WTC11 (cell line): ENCODE measurements around the gene HES5. TPM values are rescaled to one million over a fixed set of nuclear protein-coding genes. Genes with fewer than 3 reads are reported as not detected.

Experiments used
- ATAC-seq: fragments of 200-7000 bp; cut with Tn5 transposase; 2 replicates; pipeline ENCODE4 v1.10.0; 2021; ENCODE audit warnings: mild to moderate bottlenecking, moderate library complexity
- CTCF ChIA-PET: fragments of 300-600 bp; sonication (Branson Sonifier 250); formaldehyde crosslinking; loops from one replicate; lab custom pipeline; 2021; ENCODE audit warnings: antibody characterized with exemption; lab: Charles Lee
- POLR2A ChIA-PET: fragments of 350-600 bp; sonication (Branson Sonifier 250); formaldehyde crosslinking; loops from one replicate; lab custom pipeline; 2021; ENCODE audit warnings: antibody characterized with exemption; lab: Charles Lee
- DNase-seq: peaks from one replicate; pipeline ENCODE4 v3.0.0; 2021; ENCODE audit warnings: low spot score
- H3K27ac Mint-ChIP-seq: 2 replicates; pipeline ENCODE4 v1.8.0; 2021; ENCODE audit warnings: mixed read lengths
- H3K27me3 Mint-ChIP-seq: 2 replicates; pipeline ENCODE4 v1.8.0; 2021; ENCODE audit warnings: low read depth, mild to moderate bottlenecking, moderate library complexity, mixed read lengths
- H3K36me3 Mint-ChIP-seq: 2 replicates; pipeline ENCODE4 v1.8.0; 2021; ENCODE audit warnings: mixed read lengths
- H3K4me1 Mint-ChIP-seq: 2 replicates; pipeline ENCODE4 v1.8.0; 2022; ENCODE audit warnings: mixed read lengths
- H3K4me3 Mint-ChIP-seq: 2 replicates; pipeline ENCODE4 v1.8.0; 2021; ENCODE audit warnings: mild to moderate bottlenecking, moderate library complexity, mixed read lengths
- H3K9me3 Mint-ChIP-seq: 2 replicates; pipeline ENCODE4 v1.8.0; 2021; ENCODE audit warnings: mixed read lengths
- ARID4B ChIP-seq: sonication (generic); formaldehyde crosslinking; IDR thresholded peaks from 2 replicates; pipeline ENCODE4 v1.8.0; 2023; ENCODE audit warnings: missing genetic modification reagents, mild to moderate bottlenecking, borderline replicate concordance
- ATF3 ChIP-seq: sonication (generic); formaldehyde crosslinking; conservative IDR thresholded peaks from 2 replicates; pipeline ENCODE4 v1.8.1; 2022; ENCODE audit warnings: mild to moderate bottlenecking, missing genetic modification reagents
- ETV6 ChIP-seq: sonication (generic); formaldehyde crosslinking; IDR thresholded peaks from 2 replicates; pipeline ENCODE4 v1.8.1; 2022; ENCODE audit warnings: mild to moderate bottlenecking, missing genetic modification reagents
- FOXK1 ChIP-seq: sonication (generic); formaldehyde crosslinking; IDR thresholded peaks from 2 replicates; pipeline ENCODE4 v1.8.0; 2022; ENCODE audit warnings: mild to moderate bottlenecking, moderate library complexity, missing genetic modification reagents
- GABPB1 ChIP-seq: sonication (generic); formaldehyde crosslinking; IDR thresholded peaks from 2 replicates; pipeline ENCODE4 v1.8.1; 2023; ENCODE audit warnings: mild to moderate bottlenecking, missing genetic modification reagents
- JAZF1 ChIP-seq: fragments of 250-450 bp; sonication (Bioruptor Pico); IDR thresholded peaks from 2 replicates; pipeline ENCODE4 v1.9.0; 2021; ENCODE audit warnings: moderate library complexity, mild to moderate bottlenecking, inconsistent platforms
- MYBL2 ChIP-seq: sonication (generic); formaldehyde crosslinking; IDR thresholded peaks from 2 replicates; pipeline ENCODE4 v1.8.1; 2023; ENCODE audit warnings: mild to moderate bottlenecking, moderate library complexity, missing genetic modification reagents
- NFE2L1 ChIP-seq: sonication (generic); formaldehyde crosslinking; IDR thresholded peaks from 2 replicates; pipeline ENCODE4 v1.8.1; 2023; ENCODE audit warnings: missing genetic modification reagents
- NR1H2 ChIP-seq: sonication (generic); formaldehyde crosslinking; IDR thresholded peaks from 2 replicates; pipeline ENCODE4 v1.9.0; 2021; ENCODE audit warnings: mild to moderate bottlenecking, moderate library complexity, missing genetic modification reagents
- SMAD4 ChIP-seq: sonication (generic); formaldehyde crosslinking; IDR thresholded peaks from 2 replicates; pipeline ENCODE4 v1.8.0; 2022; ENCODE audit warnings: mild to moderate bottlenecking, missing genetic modification reagents
- TEAD1 ChIP-seq: sonication (generic); formaldehyde crosslinking; IDR thresholded peaks from 2 replicates; pipeline ENCODE4 v1.8.0; 2022; ENCODE audit warnings: mild to moderate bottlenecking, missing genetic modification reagents
- TEAD4 ChIP-seq: sonication (generic); formaldehyde crosslinking; IDR thresholded peaks from 2 replicates; pipeline ENCODE4 v1.8.0; 2022; ENCODE audit warnings: mild to moderate bottlenecking, missing genetic modification reagents
- ZBTB21 ChIP-seq: sonication (generic); formaldehyde crosslinking; IDR thresholded peaks from 2 replicates; pipeline ENCODE4 v1.8.1; 2023; ENCODE audit warnings: mild to moderate bottlenecking, missing genetic modification reagents, borderline replicate concordance
- ZNF425 ChIP-seq: fragments of 250-450 bp; sonication (Bioruptor Pico); conservative IDR thresholded peaks from 2 replicates; pipeline ENCODE4 v1.9.0; 2021; ENCODE audit warnings: mild to moderate bottlenecking
- ZNF532 ChIP-seq: fragments of 250-450 bp; sonication (Bioruptor Pico); IDR thresholded peaks from 2 replicates; pipeline ENCODE4 v1.9.0; 2021; ENCODE audit warnings: mild to moderate bottlenecking, borderline replicate concordance
- total RNA-seq: library from RNA; stranded (reverse); gene quantifications from 3 replicates; pipeline ENCODE4 v1.2.3, GENCODE V29; 2021
- TF ChIP-seq, protein P1 (sequence below): sonication (generic); formaldehyde crosslinking; IDR thresholded peaks from 2 replicates; pipeline ENCODE4 v1.8.1; 2023; ENCODE audit warnings: mild to moderate bottlenecking, missing genetic modification reagents
- TF ChIP-seq, protein P2 (sequence below): fragments of 250-450 bp; sonication (Bioruptor Pico); IDR thresholded peaks from 2 replicates; pipeline ENCODE4 v2.1.2; 2022; ENCODE audit warnings: mild to moderate bottlenecking, moderate library complexity
- TF ChIP-seq, protein P3 (sequence below): fragments of 250-450 bp; sonication (Bioruptor Pico); IDR thresholded peaks from 2 replicates; pipeline ENCODE4 v1.9.0; 2021; ENCODE audit warnings: moderate library complexity, mild to moderate bottlenecking, inconsistent platforms, borderline replicate concordance

HES5 gene
- total RNA-seq, 1 experiment from 2014 or later, result not detected

GRCh38 chr1:2516124-2516523 is 13.9 kb downstream of the HES5 start:
- no peaks in the 10 kb centered on the region for H3K27me3 Mint-ChIP-seq
- DNase-seq, result no peak
- H3K36me3 Mint-ChIP-seq, result peaks cover 27% of the 10 kb centered on the region
- TF ChIP-seq GABPB1 (CRISPR knock-in tag) (no peak), MYBL2 (CRISPR knock-in tag) (no peak), FOXK1 (CRISPR knock-in tag) (no peak), NFE2L1 (CRISPR knock-in tag) (no peak), JAZF1 (CRISPR knock-in tag) (no peak), ETV6 (no peak), ARID4B (CRISPR knock-in tag) (no peak), ATF3 (CRISPR knock-in tag) (no peak)
- TF ChIP-seq, protein P1, sequence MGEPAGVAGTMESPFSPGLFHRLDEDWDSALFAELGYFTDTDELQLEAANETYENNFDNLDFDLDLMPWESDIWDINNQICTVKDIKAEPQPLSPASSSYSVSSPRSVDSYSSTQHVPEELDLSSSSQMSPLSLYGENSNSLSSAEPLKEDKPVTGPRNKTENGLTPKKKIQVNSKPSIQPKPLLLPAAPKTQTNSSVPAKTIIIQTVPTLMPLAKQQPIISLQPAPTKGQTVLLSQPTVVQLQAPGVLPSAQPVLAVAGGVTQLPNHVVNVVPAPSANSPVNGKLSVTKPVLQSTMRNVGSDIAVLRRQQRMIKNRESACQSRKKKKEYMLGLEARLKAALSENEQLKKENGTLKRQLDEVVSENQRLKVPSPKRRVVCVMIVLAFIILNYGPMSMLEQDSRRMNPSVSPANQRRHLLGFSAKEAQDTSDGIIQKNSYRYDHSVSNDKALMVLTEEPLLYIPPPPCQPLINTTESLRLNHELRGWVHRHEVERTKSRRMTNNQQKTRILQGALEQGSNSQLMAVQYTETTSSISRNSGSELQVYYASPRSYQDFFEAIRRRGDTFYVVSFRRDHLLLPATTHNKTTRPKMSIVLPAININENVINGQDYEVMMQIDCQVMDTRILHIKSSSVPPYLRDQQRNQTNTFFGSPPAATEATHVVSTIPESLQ, result no peak
- TF ChIP-seq, all 79 proteins: peak for 0
- ChIA-PET POLR2A (no interaction called here), CTCF (no interaction called here)
- H3K9me3 Mint-ChIP-seq, result no peaks in the 10 kb centered on the region
- no peak for ATAC-seq
- no peak overlapping the region for H3K27ac Mint-ChIP-seq
- H3K4me1 Mint-ChIP-seq, result no peaks in the 10 kb centered on the region
- no peak overlapping the region for H3K4me3 Mint-ChIP-seq

DNA sequence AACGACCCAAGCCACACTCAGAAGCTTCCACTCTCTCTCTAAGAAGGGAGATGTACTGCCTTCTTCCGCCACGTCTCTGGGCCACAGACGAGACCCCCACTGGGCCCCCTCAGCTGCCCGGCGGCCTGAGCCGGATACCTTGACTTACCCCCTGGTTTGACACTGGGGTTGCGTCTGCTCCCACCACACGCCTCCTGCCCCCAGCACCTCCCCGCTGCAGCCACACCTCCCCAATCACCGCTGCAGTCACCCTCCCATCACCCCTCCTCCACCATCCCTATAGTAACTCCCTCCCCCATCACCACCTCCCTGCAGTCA is 14.3 kb downstream of the HES5 start:
- H3K4me1 Mint-ChIP-seq, result no peaks in the 10 kb centered on the region
- DNase-seq (no peak), ATAC-seq (no peak)
- H3K27me3 Mint-ChIP-seq, result no peaks in the 10 kb centered on the region
- no peaks in the 10 kb centered on the region for H3K9me3 Mint-ChIP-seq
- ChIA-PET CTCF (interaction anchor here (1.4 kb wide), 1 partner anchor 8 kb away, joined by 4 read pairs; no protein-coding TSS in a partner anchor), POLR2A (no interaction called here)
- peaks cover 23% of the 10 kb centered on the region for H3K36me3 Mint-ChIP-seq
- TF ChIP-seq NR1H2 (no peak), ZBTB21 (CRISPR knock-in tag) (no peak), TEAD4 (no peak), SMAD4 (no peak), ZNF532 (CRISPR knock-in tag) (no peak), ZNF425 (CRISPR knock-in tag) (no peak), TEAD1 (CRISPR knock-in tag) (no peak)
- TF ChIP-seq, protein P2, sequence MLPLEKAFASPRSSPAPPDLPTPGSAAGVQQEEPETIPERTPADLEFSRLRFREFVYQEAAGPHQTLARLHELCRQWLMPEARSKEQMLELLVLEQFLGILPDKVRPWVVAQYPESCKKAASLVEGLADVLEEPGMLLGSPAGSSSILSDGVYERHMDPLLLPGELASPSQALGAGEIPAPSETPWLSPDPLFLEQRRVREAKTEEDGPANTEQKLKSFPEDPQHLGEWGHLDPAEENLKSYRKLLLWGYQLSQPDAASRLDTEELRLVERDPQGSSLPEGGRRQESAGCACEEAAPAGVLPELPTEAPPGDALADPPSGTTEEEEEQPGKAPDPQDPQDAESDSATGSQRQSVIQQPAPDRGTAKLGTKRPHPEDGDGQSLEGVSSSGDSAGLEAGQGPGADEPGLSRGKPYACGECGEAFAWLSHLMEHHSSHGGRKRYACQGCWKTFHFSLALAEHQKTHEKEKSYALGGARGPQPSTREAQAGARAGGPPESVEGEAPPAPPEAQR (CRISPR knock-in tag), result no peak
- TF ChIP-seq, protein P3, sequence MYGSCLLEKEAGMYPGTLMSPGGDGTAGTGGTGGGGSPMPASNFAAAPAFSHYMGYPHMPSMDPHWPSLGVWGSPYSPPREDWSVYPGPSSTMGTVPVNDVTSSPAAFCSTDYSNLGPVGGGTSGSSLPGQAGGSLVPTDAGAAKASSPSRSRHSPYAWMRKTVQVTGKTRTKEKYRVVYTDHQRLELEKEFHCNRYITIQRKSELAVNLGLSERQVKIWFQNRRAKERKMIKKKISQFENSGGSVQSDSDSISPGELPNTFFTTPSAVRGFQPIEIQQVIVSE (CRISPR knock-in tag), result no peak
- no peak overlapping the region for H3K27ac Mint-ChIP-seq
- no peak overlapping the region for H3K4me3 Mint-ChIP-seq
